GM13976 (cell line): ENCODE measurements around the gene KLHL29.

Source experiments
- DNase-seq: peaks from one replicate; pipeline ENCODE4 v3.0.0; 2012; ENCODE audit warnings: low spot score
- in situ Hi-C: fragments of 300-500 bp; cut with MboI; formaldehyde crosslinking; loops from one replicate; pipeline ENCODE4 v1.12.0; 2022; ENCODE audit warnings: low sequenced_read_pairs, mixed read lengths, inconsistent platforms; ENCODE audit not compliant: unreplicated experiment
- TF ChIP-seq, protein P1 (sequence below): IDR thresholded peaks from 2 replicates; pipeline ENCODE4 v1.5.1; 2012; ENCODE audit warnings: borderline replicate concordance, mild to moderate bottlenecking; ENCODE audit not compliant: insufficient read depth; ENCODE audit errors: extremely low read depth, missing control alignments, control extremely low read depth

KLHL29 gene

DNA sequence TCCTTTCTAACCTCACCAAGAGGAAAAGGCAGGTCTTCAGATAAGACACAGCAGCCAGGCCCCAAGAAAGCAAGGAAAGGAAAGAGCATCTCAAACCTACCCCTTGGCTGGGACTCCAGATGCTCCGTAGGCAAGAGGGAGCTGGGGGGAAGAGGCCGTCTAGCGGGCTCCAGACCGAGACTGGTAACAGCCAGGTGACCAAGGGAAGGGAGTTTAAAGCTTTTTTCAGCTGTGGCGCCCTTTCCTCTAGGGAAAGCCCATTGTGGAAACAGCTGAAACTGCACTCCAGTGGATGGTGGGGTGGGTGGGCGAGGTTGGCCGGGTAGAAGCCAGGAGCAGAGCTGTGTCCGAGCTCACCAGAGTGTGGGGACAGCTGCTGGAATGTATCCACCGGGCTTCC is 180.4 kb downstream of the KLHL29 start:
- no peak for DNase-seq
- TF ChIP-seq, protein P1, sequence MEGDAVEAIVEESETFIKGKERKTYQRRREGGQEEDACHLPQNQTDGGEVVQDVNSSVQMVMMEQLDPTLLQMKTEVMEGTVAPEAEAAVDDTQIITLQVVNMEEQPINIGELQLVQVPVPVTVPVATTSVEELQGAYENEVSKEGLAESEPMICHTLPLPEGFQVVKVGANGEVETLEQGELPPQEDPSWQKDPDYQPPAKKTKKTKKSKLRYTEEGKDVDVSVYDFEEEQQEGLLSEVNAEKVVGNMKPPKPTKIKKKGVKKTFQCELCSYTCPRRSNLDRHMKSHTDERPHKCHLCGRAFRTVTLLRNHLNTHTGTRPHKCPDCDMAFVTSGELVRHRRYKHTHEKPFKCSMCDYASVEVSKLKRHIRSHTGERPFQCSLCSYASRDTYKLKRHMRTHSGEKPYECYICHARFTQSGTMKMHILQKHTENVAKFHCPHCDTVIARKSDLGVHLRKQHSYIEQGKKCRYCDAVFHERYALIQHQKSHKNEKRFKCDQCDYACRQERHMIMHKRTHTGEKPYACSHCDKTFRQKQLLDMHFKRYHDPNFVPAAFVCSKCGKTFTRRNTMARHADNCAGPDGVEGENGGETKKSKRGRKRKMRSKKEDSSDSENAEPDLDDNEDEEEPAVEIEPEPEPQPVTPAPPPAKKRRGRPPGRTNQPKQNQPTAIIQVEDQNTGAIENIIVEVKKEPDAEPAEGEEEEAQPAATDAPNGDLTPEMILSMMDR = no peak
- in situ Hi-C loops = no loop called here

DNA sequence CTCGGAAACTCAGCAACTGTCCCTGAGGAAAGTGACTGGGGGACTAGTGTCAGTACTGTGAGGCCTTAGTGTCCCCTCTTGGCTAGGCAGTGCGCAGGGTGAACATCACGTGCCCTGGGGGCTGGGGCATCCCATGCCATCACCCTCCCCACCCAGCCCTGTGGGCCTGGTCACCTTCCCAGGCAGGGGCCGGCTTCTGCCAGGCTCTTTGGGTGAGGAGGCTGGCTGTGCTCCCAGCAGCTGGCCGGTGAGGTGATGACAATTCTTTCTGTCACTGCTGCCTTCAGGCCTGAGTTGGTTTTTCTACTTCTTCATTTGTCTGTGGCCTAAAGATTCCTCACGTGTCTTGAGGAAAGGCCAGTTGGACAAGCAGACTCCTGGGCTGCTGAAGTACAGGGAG is 180.8 kb downstream of the KLHL29 start:
- in situ Hi-C loops = no loop called here
- no peak for DNase-seq
- TF ChIP-seq, protein P1 = no peak

DNA sequence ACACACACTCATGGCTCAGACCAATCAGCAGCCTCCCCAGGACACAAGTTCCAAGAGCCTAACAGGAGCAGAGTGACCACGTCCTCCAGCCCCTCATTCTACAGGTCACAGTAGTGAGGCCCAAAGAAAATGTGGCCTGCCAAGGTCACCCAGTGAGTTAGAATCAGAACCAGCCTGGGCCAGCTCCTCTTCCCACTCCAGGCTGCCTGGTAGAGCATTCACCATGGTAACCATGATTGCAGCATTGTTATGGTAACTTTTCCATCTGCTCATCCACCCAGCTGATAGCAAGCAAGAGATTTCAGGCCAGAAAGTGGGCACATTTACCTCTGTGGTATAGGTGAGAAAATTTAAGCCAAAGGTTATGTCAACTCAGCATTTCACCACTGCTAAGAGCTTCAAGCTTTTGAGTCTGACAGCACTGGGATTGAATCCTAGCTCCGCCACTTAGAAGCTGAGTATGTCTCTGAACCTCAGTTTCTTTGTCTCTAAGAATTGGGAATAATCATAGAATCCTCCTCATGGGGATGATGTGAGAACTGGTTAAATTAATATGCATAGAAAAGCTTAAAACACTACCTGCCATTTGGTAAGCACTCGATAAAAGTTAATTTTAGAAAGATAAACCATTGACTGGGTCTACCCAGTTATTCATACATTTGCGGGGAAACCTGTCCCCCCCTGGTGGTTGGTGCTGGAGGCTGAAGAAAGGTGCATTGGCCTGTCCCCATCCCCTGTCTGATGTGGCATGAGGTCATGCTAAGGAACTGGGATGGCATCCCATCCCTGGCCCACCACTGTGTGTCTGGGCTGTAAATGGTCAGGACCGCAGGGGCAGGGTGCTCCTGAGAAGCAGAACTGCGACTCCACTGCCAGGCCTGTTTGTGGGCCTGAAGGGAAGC is 181.5 kb downstream of the KLHL29 start:
- TF ChIP-seq, protein P1 = no peak
- peak; percentile 59 for DNase-seq
- in situ Hi-C loops = no loop called here

DNA sequence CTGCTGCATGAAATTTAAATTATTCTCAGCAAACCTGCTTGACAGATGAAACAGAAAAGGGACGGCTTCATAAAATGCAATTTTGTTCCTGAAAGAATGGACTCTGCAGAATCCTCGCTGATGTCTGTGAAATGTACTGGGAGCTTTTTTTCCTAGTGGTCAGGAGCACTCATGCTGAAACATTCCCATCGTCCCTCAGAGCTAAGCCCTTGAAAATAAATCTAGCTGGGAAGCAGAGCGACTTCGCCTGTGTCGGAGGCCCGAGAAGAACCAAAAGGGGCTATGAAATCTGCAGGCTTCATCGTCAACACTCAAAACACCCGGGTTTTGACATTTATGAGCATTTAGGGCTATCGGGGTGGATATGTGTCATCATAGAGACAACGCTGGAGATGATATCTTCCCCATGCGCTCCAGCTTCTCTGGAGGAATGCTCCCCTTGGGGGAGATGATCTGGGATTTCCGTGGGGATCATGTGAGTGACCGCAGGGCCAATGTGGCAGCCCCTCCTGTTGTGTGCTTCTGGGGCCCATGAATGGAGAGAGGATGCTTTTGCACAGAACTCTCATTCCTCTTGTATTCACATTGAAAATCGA is 182.3 kb downstream of the KLHL29 start:
- in situ Hi-C loops = no loop called here
- DNase-seq = no peak
- TF ChIP-seq, protein P1 = no peak

DNA sequence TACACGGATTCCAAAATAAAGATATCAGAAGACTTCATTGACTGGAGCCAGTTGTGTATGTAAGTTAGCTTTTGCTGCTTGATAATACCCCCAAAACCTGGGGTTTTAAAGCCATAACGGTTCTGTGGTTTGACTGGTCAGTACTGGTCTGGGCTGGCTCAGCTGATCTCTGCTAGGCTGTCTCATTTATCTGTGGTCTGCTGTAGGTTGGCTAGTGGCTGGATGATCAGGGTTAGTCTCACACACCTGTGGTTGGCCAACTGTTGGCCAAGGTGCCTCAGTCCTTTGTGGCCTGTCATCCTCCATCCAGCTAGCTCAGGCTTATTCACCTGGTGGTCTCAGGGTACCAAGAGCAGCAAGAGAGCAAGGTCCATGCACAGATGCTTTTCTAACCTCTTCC is 183.2 kb downstream of the KLHL29 start:
- in situ Hi-C loops = no loop called here
- no peak for DNase-seq
- TF ChIP-seq, protein P1 = no peak

DNA sequence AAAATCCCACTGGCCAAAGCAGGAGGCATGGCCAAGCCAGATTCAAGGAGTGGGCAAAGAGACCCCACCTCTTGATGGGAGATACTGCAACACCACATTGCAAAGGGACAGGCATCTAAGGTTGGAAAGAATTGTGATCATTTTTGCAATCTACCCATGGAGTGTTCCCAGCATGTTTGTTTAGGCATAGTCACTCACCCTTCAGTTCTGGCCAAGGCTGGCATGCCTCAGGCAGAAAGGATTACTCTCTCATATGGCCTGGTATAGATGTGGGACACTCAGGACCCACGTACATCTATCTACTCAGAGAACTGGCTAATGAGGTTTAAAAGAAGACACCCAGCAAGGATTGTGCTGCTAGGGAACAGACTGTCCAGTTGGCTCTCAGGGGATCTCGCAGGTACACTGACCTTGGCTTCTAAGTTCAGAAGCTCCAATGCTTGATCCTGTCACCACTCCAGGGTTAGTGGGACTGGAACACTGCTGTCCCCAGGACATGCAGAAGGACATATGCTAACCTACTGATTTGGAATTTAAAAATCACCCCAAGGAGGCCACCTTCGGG is 183.7 kb downstream of the KLHL29 start:
- DNase-seq = no peak
- TF ChIP-seq, protein P1 = no peak
- in situ Hi-C loops = no loop called here
